Activated CD8-positive, alpha-beta T cell treated with anti-CD3 and anti-CD28 coated beads, Interleukin-2, amount 10 ng/mL, durations not matched to agents 7 days and 5 days (primary cell): ENCODE results near the gene TMEM165. TPM values are rescaled to one million over a fixed set of nuclear protein-coding genes. Genes with fewer than 3 reads are reported as not detected.
A peak's percentile ranks its signal among the peaks of the same experiment; 100 is the strongest.

Source experiments
- ATAC-seq: fragments of 150-1000 bp; cut with Tn5 transposase; one replicate; pipeline ENCODE4 v1.10.0; 2021; ENCODE audit warnings: moderate library complexity
- CTCF ChIA-PET: fragments of 350-600 bp; sonication (Branson Sonifier 250); formaldehyde crosslinking; loops from one replicate; lab custom pipeline; 2021; ENCODE audit warnings: antibody characterized with exemption; lab: Charles Lee
- POLR2A ChIA-PET: fragments of 350-600 bp; sonication (Branson Sonifier 250); formaldehyde crosslinking; loops from one replicate; lab custom pipeline; 2021; ENCODE audit warnings: antibody characterized with exemption; lab: Charles Lee
- DNase-seq: peaks from one replicate; pipeline ENCODE4 v3.0.0-alpha.2; 2020
- H3K27ac Mint-ChIP-seq: one replicate; pipeline ENCODE4 v1.8.0; 2021; ENCODE audit warnings: mild to moderate bottlenecking, mixed read lengths
- H3K27me3 Mint-ChIP-seq: one replicate; pipeline ENCODE4 v1.8.0; 2021; ENCODE audit warnings: low read depth, mixed read lengths
- H3K36me3 Mint-ChIP-seq: one replicate; pipeline ENCODE4 v1.8.0; 2021; ENCODE audit warnings: low read depth, mixed read lengths
- H3K4me1 Mint-ChIP-seq: one replicate; pipeline ENCODE4 v1.8.0; 2021; ENCODE audit warnings: low read depth, mixed read lengths
- H3K4me3 Mint-ChIP-seq: one replicate; pipeline ENCODE4 v1.8.0; 2021; ENCODE audit warnings: mild to moderate bottlenecking, mixed read lengths
- H3K9me3 Mint-ChIP-seq: one replicate; pipeline ENCODE4 v1.8.0; 2022; ENCODE audit warnings: mixed read lengths; ENCODE audit not compliant: insufficient read depth
- total RNA-seq, 2 experiments: library from RNA; stranded (reverse); gene quantifications; one replicate each; pipeline ENCODE4 v1.2.3, GENCODE V29; 2021

Gene TMEM165
- total RNA-seq, 2 experiments from 2014 or later = 66.2 to 68.7 TPM

DNA sequence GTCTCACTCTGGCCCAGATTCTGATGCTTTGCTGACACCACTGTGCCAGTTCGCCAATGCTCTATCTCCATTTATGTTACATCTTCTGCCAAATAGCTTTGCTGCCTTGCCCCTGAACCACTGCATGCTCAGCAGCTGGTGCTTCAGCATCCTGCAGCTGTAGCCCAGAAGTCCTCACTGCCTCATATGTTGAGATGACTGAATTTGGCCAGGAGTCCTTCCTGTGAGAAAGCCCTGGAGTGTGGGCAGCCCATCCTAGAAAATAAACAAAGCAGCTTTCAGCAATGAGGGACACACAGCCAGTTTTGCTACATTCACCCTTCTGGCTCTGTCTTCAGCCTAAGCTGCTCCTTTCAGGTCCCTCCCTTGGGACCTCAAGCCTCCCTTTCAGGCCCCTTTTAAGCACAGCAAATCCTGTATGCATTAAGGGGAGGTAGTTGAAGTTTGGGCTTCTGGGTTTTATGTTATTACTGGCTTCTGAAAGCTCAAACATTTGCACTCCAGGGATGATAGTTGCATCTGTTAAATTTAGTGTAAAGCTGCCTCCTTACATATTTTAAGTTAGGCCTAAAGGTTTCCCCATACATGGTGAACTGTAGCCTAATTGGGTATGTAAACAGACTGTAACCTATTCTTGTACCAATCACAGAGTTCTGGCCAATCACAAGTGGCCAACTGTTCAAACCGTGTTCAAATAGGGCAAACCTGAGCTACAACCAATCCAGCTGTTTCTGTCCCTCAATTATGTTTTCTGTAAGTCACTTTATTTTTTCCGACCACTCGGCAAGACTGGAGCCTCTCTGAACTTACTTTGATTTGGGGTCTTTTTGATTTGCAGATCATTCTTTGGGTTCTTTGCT is 2.1 kb upstream of the TMEM165 start:
- Mint-ChIP-seq H3K4me3 (no peak overlapping the region), H3K4me1 (peaks cover 32% of the 10 kb centered on the region), H3K9me3 (no peaks in the 10 kb centered on the region), H3K36me3 (peaks cover 20% of the 10 kb centered on the region), H3K27me3 (no peaks in the 10 kb centered on the region), H3K27ac (peak overlapping the region; percentile 22)
- ChIA-PET CTCF (interaction anchor here (0.5 to 2.0 kb wide), 7 partner anchors 9 to 81 kb away, joined by 3 to 15 read pairs (median 3); partner anchors contain the start of gene SRD5A3), POLR2A (no interaction called here)
- no peak for DNase-seq
- ATAC-seq = no peak

DNA sequence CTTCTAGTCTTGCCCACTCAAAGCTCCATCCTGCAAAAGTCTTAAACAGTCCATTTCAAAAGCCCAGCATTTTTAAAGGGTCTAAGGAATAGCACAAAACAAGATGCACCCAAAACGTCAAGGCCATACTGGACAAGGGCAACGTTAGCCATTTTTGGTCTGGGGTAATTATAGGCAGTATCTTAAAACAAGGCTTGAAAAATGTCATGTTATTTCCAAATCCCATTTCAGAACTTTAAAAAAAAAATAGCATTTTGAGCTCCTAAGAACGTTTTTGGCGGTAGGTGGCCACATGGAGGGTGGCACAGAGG is 584 bp upstream of the TMEM165 start:
- Mint-ChIP-seq H3K4me1 (peaks cover 40% of the 10 kb centered on the region), H3K27me3 (no peaks in the 10 kb centered on the region), H3K36me3 (peaks cover 26% of the 10 kb centered on the region), H3K27ac (peak overlapping the region; percentile 94), H3K9me3 (no peaks in the 10 kb centered on the region), H3K4me3 (peak overlapping the region; percentile 88)
- DNase-seq = no peak
- ChIA-PET POLR2A (interaction anchor here (0.8 to 1.0 kb wide), 3 partner anchors 14 to 150 kb away, joined by 3 to 7 read pairs (median 4); no protein-coding TSS in a partner anchor), CTCF (interaction anchor here (0.8 to 2.0 kb wide), 9 partner anchors 9 to 554 kb away, joined by 3 to 15 read pairs (median 5); partner anchors contain the start of genes CEP135 and SRD5A3)
- ATAC-seq = no peak

DNA sequence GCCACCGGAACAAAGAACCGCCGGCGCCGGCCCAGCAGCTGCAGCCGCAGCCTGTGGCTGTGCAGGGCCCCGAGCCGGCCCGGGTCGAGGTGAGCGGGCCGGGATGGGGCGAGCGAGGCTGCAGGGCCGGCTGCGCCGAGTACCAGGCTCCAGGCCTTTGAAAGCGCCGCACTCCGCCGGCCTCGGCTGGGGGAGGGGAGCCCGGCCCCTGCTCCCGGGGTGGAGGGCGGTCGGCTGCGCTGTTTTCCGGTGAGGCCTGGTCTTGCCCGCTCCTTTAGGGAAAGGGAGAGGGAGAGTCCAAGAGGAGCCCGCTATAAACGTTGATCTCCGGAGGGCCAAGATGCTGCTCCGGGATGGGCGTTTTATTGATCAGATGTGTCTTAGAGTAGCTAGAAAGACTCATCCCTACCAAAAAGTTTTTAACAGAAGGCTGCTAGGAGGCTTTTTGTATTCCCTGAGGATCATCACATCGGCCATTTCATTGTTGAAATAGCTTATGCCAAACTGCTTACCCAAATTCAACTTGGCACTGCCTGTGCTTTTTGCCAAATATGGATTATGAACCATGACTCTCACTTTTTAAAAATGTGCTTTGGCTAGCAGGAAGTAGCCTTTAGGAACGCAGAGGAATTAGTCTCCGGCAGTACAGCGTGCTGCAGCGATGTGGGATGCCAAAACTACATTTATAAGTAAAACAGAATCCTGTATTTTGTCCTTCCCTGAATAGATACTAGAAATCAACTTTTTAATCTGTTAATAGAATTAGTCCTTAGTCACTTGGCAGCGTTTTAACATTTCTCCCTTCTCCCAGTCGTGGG is 760 bp downstream of the TMEM165 start:
- ChIA-PET CTCF (interaction anchor here (0.6 to 1.7 kb wide), 3 partner anchors 10 to 51 kb away, joined by 3 to 8 read pairs (median 6); partner anchors contain the start of gene SRD5A3), POLR2A (interaction anchor here (1.1 kb wide), 1 partner anchor 10 kb away, joined by 3 read pairs; no protein-coding TSS in a partner anchor)
- peak; percentile 42 for DNase-seq
- peak overlapping the region; percentile 88 for H3K4me3 Mint-ChIP-seq
- no peaks in the 10 kb centered on the region for H3K27me3 Mint-ChIP-seq
- H3K27ac Mint-ChIP-seq = peak overlapping the region; percentile 94
- ATAC-seq = peak; percentile 29
- H3K4me1 Mint-ChIP-seq = peaks cover 51% of the 10 kb centered on the region
- no peaks in the 10 kb centered on the region for H3K9me3 Mint-ChIP-seq
- H3K36me3 Mint-ChIP-seq = peaks cover 37% of the 10 kb centered on the region

GRCh38 chr4:55397126-55397436 is 1.3 kb downstream of the TMEM165 start:
- Mint-ChIP-seq H3K4me3 (peak overlapping the region; percentile 88), H3K27ac (peak overlapping the region; percentile 70), H3K36me3 (peaks cover 37% of the 10 kb centered on the region), H3K9me3 (no peaks in the 10 kb centered on the region), H3K27me3 (no peaks in the 10 kb centered on the region), H3K4me1 (peaks cover 51% of the 10 kb centered on the region)
- POLR2A ChIA-PET = interaction anchor here (1.1 kb wide), 1 partner anchor 11 kb away, joined by 3 read pairs; no protein-coding TSS in a partner anchor
- CTCF ChIA-PET = interaction anchor here (1.6 kb wide), 1 partner anchor 52 kb away, joined by 8 read pairs; the partner anchor contains the start of gene SRD5A3
- ATAC-seq = no peak
- DNase-seq = no peak

GRCh38 chr4:55397520-55398321 is 2.0 kb downstream of the TMEM165 start:
- ChIA-PET CTCF (interaction anchor here (1.2 to 1.6 kb wide), 3 partner anchors 9 to 52 kb away, joined by 3 to 8 read pairs (median 6); partner anchors contain the start of gene SRD5A3), POLR2A (no interaction called here)
- H3K36me3 Mint-ChIP-seq = peaks cover 37% of the 10 kb centered on the region
- no peaks in the 10 kb centered on the region for H3K27me3 Mint-ChIP-seq
- H3K27ac Mint-ChIP-seq = peak overlapping the region; percentile 70
- ATAC-seq = no peak
- H3K4me3 Mint-ChIP-seq = peak overlapping the region; percentile 88
- H3K4me1 Mint-ChIP-seq = peaks cover 51% of the 10 kb centered on the region
- no peaks in the 10 kb centered on the region for H3K9me3 Mint-ChIP-seq
- no peak for DNase-seq

- Mint-ChIP-seq H3K36me3 (peaks cover 40% of the 10 kb centered on the region), H3K27me3 (no peaks in the 10 kb centered on the region), H3K9me3 (no peaks in the 10 kb centered on the region), H3K27ac (no peak overlapping the region), H3K4me1 (peaks cover 54% of the 10 kb centered on the region), H3K4me3 (peak overlapping the region; percentile 88)
- ChIA-PET POLR2A (interaction anchor here (0.6 kb wide), 1 partner anchor 676 kb away, joined by 3 read pairs; no protein-coding TSS in a partner anchor), CTCF (interaction anchor here (1.2 to 1.4 kb wide), 3 partner anchors 8 to 52 kb away, joined by 3 to 6 read pairs (median 5); partner anchors contain the start of gene SRD5A3)
- DNase-seq = no peak
- ATAC-seq = no peak
These were observed 2.7 kb downstream of the TMEM165 start for GRCh38 chr4:55398461-55398860.

DNA sequence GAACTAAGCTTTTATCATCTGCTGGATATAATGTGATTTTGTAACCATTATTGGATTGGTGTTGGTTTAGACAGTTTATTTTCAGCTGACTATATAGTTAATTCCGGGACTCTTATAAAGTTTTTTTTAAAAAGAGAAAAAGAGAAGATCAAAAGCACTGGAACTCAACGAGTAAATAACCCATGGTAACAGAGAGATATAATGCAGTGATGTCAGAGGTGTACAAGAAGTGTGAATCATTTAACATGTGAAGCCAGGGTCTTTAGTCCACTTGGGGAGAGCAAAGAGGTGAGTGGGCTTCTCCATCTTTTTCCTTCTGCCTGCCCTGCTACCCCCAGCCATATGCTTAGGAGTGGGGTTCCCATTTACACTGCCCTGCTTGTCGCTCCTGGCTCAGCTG is 3.2 kb downstream of the TMEM165 start:
- ATAC-seq = no peak
- DNase-seq = no peak
- Mint-ChIP-seq H3K4me3 (peak overlapping the region; percentile 88), H3K4me1 (peaks cover 58% of the 10 kb centered on the region), H3K27ac (peak overlapping the region; percentile 69), H3K27me3 (no peaks in the 10 kb centered on the region), H3K9me3 (no peaks in the 10 kb centered on the region), H3K36me3 (peaks cover 45% of the 10 kb centered on the region)
- ChIA-PET POLR2A (interaction anchor here (0.6 to 0.7 kb wide), 3 partner anchors 18 to 677 kb away, joined by 3 read pairs; no protein-coding TSS in a partner anchor), CTCF (interaction anchor here (1.2 to 1.4 kb wide), 3 partner anchors 8 to 53 kb away, joined by 3 to 6 read pairs (median 5); partner anchors contain the start of gene SRD5A3)

- no peak overlapping the region for H3K27ac Mint-ChIP-seq
- POLR2A ChIA-PET = no interaction called here
- H3K4me1 Mint-ChIP-seq = peaks cover 54% of the 10 kb centered on the region
- CTCF ChIA-PET = interaction anchor here (1.3 kb wide), 1 partner anchor 9 kb away, joined by 5 read pairs; no protein-coding TSS in a partner anchor
- peak overlapping the region; percentile 88 for H3K4me3 Mint-ChIP-seq
- H3K9me3 Mint-ChIP-seq = no peaks in the 10 kb centered on the region
- H3K27me3 Mint-ChIP-seq = no peaks in the 10 kb centered on the region
- no peak for DNase-seq
- H3K36me3 Mint-ChIP-seq = peaks cover 47% of the 10 kb centered on the region
- no peak for ATAC-seq
These were observed 3.8 kb downstream of the TMEM165 start for GRCh38 chr4:55399581-55399980.

DNA sequence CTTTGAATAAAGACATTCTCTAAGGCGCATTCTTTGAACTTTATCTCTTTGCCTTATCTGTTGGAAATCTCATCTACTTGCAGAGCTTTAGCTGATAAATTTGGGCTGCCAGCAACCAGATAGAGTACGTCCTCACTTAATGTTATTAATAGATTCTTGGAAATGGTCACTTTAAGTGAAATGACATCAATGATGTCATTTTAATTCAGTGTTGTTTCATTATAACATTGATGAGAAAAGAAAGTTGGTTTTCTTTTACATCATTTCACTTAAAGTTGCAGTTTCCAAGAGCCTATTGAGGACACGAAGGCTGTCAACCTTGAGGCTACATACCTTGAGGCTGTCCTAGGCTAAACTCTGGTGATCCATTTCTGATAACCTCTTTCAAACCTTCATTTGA is 9.3 kb downstream of the TMEM165 start:
- CTCF ChIA-PET = no interaction called here
- Mint-ChIP-seq H3K27me3 (no peaks in the 10 kb centered on the region), H3K4me1 (peaks cover 36% of the 10 kb centered on the region), H3K36me3 (peaks cover 44% of the 10 kb centered on the region), H3K9me3 (no peaks in the 10 kb centered on the region), H3K4me3 (no peak overlapping the region), H3K27ac (no peak overlapping the region)
- POLR2A ChIA-PET = no interaction called here
- no peak for ATAC-seq
- DNase-seq = no peak

DNA sequence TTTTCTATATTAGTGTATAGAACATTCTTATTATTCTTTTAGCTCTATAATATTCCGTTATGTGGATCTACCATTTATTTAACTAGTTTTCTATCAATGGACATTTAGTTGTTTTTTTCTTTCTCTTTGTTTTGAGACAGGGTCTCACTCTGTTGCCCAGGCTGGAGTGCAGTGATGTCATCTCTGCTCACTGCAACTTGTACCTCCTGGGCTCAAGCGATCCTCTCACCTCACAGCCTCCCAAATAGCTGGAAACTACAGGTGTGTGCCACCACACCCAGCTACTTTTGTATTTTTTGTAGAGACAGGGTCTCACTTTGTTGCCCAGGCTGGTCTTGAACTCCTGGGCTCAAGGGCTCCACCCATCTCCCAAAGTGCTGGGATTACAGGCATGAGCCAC is 10.8 kb downstream of the TMEM165 start:
- ATAC-seq (no peak), DNase-seq (no peak)
- no peak overlapping the region for H3K4me3 Mint-ChIP-seq
- H3K36me3 Mint-ChIP-seq = peaks cover 33% of the 10 kb centered on the region
- no peaks in the 10 kb centered on the region for H3K27me3 Mint-ChIP-seq
- H3K27ac Mint-ChIP-seq = no peak overlapping the region
- ChIA-PET CTCF (interaction anchor here (0.8 to 1.3 kb wide), 3 partner anchors 8 to 61 kb away, joined by 3 to 4 read pairs (median 3); partner anchors contain the start of gene SRD5A3), POLR2A (no interaction called here)
- no peaks in the 10 kb centered on the region for H3K9me3 Mint-ChIP-seq
- peaks cover 25% of the 10 kb centered on the region for H3K4me1 Mint-ChIP-seq
